Fibroblast of lung (primary cell): ENCODE measurements around the gene GNAO1. TPM values are rescaled to one million over a fixed set of nuclear protein-coding genes. Genes with fewer than 3 reads are reported as not detected.
A peak's percentile ranks its signal among the peaks of the same experiment; 100 is the strongest.

Experiments
- DNase-seq, 2 donors: peaks; one replicate each; pipeline versions ENCODE4 v3.0.0 to v3.0.0-alpha.2; 2010; ENCODE audit warnings: low read depth in 2 of 2
- H2AFZ ChIP-seq: 2 replicates; pipeline ENCODE4 v1.5.1; 2012; ENCODE audit warnings: low read length, control low read depth, inconsistent platforms
- H3K27ac ChIP-seq: 2 replicates; pipeline ENCODE4 v1.5.1; 2011; ENCODE audit warnings: low read length, control low read depth; ENCODE audit not compliant: insufficient read depth
- H3K27me3 ChIP-seq: 2 replicates; pipeline ENCODE4 v1.5.1; 2011; ENCODE audit warnings: mild to moderate bottlenecking, low read length; ENCODE audit not compliant: control insufficient read depth, insufficient read depth
- H3K36me3 ChIP-seq: 2 replicates; pipeline ENCODE4 v1.5.1; 2011; ENCODE audit warnings: low read length; ENCODE audit not compliant: control insufficient read depth, insufficient read depth
- H3K4me1 ChIP-seq: 2 replicates; pipeline ENCODE4 v1.5.1; 2011; ENCODE audit warnings: low read length; ENCODE audit not compliant: control insufficient read depth, insufficient read depth; ENCODE audit errors: extremely low read depth
- H3K4me2 ChIP-seq: 2 replicates; pipeline ENCODE4 v1.5.1; 2011; ENCODE audit warnings: low read length, control low read depth; ENCODE audit not compliant: insufficient read depth; ENCODE audit errors: extremely low read depth
- H3K4me3 ChIP-seq, 4 experiments: fragments of 200-600 bp in 1 of 4; sonication (generic) in 1 of 4; replicated peaks in 1 of 4; 2 replicates each; pipeline ENCODE4 v1.5.1; 2011 to 2016; ENCODE audit warnings: low read length in 4 of 4, low read depth in 3 of 4, mild to moderate bottlenecking in 3 of 4, control low read depth in 2 of 4, inconsistent platforms in 1 of 4, mixed read lengths in 1 of 4; ENCODE audit not compliant: insufficient read depth in 1 of 4; ENCODE audit errors: control extremely low read depth in 1 of 4
- H3K79me2 ChIP-seq: 2 replicates; pipeline ENCODE4 v1.5.1; 2012; ENCODE audit warnings: mild to moderate bottlenecking, low read length, inconsistent platforms; ENCODE audit not compliant: control insufficient read depth, insufficient read depth
- H3K9ac ChIP-seq: 2 replicates; pipeline ENCODE4 v1.5.1; 2011; ENCODE audit warnings: mild to moderate bottlenecking, low read length, control low read depth; ENCODE audit not compliant: insufficient read depth
- H3K9me3 ChIP-seq: 2 replicates; pipeline ENCODE4 v1.5.1; 2012; ENCODE audit warnings: low read depth, low read length; ENCODE audit not compliant: control insufficient read depth, insufficient read depth
- H4K20me1 ChIP-seq: 2 replicates; pipeline ENCODE4 v1.5.1; 2011; ENCODE audit warnings: low read length; ENCODE audit not compliant: control insufficient read depth, insufficient read depth; ENCODE audit errors: extremely low read depth
- EZH2 ChIP-seq: IDR thresholded peaks from 2 replicates; pipeline ENCODE4 v1.5.1; 2012; ENCODE audit warnings: low read length, control low read depth, mild to moderate bottlenecking; ENCODE audit errors: missing control alignments
- polyA plus RNA-seq, 2 donors: library from polyadenylated mRNA; depleted of rRNA in 1 of 2; stranded (reverse) in 1 of 2; unstranded in 1 of 2; fragments of >200 nt; gene quantifications; 2 replicates each; pipeline ENCODE4 v1.2.1, GENCODE V29; 2011 to 2012; ENCODE audit warnings: missing spikeins in 1 of 2
- total RNA-seq: library from RNA; depleted of rRNA; stranded (reverse); fragments of >200 nt; gene quantifications from 2 replicates; pipeline ENCODE4 v1.2.1, GENCODE V29; 2014
- TF ChIP-seq, protein P1 (sequence below), 2 donors: IDR thresholded peaks in 1 of 2; conservative IDR thresholded peaks in 1 of 2; 1 replicate in 1 of 2; 2 replicates in 1 of 2; pipeline ENCODE4 v1.5.1; 2011 to 2012; ENCODE audit warnings: low read length in 2 of 2, control low read depth in 1 of 2, inconsistent platforms in 1 of 2, low read depth in 1 of 2, mild to moderate bottlenecking in 1 of 2

Gene GNAO1
- total and polyA plus RNA-seq, 2 donors (not counting 1 experiment from before 2014, with no cell fraction given), result 0.14 to 0.17 TPM

DNA sequence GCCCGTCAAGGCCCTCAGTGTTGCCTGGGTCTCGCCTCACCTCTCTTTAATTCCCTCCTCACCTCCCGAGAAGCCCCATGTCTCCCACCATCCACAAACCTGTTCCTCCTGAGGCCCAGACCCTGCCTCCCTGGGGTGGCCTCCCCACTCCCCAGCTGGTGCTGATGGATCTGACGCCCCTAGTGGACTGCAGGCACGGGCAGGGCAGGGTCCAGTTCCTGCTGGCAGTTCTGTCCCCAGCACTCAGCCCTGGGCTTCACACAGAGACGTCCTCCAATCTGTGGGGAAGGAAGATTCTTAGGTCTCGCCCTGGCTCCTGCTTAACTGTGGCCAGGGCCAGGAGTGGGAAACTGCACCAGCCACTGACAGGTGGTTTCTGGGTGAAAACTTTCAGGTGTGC, 125.3 kb downstream of the GNAO1 start:
- Histone ChIP-seq H3K9me3 (no peaks in the 10 kb centered on the region), H3K4me1 (no peaks in the 10 kb centered on the region), H3K4me3 (no peak overlapping the region), H3K4me2 (no peak overlapping the region), H4K20me1 (no peaks in the 10 kb centered on the region), H3K27ac (no peak overlapping the region), H3K79me2 (no peaks in the 10 kb centered on the region), H3K9ac (no peak overlapping the region), H2AFZ (no peak overlapping the region), H3K36me3 (no peaks in the 10 kb centered on the region), H3K27me3 (no peaks in the 10 kb centered on the region)
- TF ChIP-seq, protein P1, sequence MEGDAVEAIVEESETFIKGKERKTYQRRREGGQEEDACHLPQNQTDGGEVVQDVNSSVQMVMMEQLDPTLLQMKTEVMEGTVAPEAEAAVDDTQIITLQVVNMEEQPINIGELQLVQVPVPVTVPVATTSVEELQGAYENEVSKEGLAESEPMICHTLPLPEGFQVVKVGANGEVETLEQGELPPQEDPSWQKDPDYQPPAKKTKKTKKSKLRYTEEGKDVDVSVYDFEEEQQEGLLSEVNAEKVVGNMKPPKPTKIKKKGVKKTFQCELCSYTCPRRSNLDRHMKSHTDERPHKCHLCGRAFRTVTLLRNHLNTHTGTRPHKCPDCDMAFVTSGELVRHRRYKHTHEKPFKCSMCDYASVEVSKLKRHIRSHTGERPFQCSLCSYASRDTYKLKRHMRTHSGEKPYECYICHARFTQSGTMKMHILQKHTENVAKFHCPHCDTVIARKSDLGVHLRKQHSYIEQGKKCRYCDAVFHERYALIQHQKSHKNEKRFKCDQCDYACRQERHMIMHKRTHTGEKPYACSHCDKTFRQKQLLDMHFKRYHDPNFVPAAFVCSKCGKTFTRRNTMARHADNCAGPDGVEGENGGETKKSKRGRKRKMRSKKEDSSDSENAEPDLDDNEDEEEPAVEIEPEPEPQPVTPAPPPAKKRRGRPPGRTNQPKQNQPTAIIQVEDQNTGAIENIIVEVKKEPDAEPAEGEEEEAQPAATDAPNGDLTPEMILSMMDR (conservative IDR thresholded peaks at IDR 0.05 in 1 of 2, IDR thresholded peaks at IDR 0.05 in 1 of 2; ENCODE audit: low read depth in 1 of 2, low read length in 2 of 2), result no peak
- TF ChIP-seq EZH2, result no peak
- no peak for DNase-seq

GRCh38 chr16:56317998-56318826, 126.9 kb downstream of the GNAO1 start:
- Histone ChIP-seq H3K36me3 (no peaks in the 10 kb centered on the region), H3K27me3 (peaks cover 4% of the 10 kb centered on the region), H3K9me3 (no peaks in the 10 kb centered on the region), H2AFZ (peak overlapping the region; percentile 50), H3K79me2 (no peaks in the 10 kb centered on the region), H3K9ac (no peak overlapping the region), H3K4me2 (peak overlapping the region; percentile 13), H4K20me1 (no peaks in the 10 kb centered on the region), H3K4me3 (peak overlapping the region in 2 of 4 experiments; percentile 33 to 35), H3K27ac (no peak overlapping the region), H3K4me1 (no peaks in the 10 kb centered on the region)
- DNase-seq, result peak; percentile 61 to 81
- TF ChIP-seq EZH2, result no peak
- TF ChIP-seq, protein P1 (conservative IDR thresholded peaks at IDR 0.05 in 1 of 2, IDR thresholded peaks at IDR 0.05 in 1 of 2; ENCODE audit: low read depth in 1 of 2, low read length in 2 of 2), result peak; percentile 89 to 90

- Histone ChIP-seq H3K36me3 (no peaks in the 10 kb centered on the region), H4K20me1 (no peaks in the 10 kb centered on the region), H2AFZ (no peak overlapping the region), H3K4me2 (no peak overlapping the region), H3K27ac (no peak overlapping the region), H3K4me3 (no peak overlapping the region), H3K27me3 (peaks cover 4% of the 10 kb centered on the region), H3K79me2 (no peaks in the 10 kb centered on the region), H3K9ac (no peak overlapping the region), H3K9me3 (no peaks in the 10 kb centered on the region), H3K4me1 (no peaks in the 10 kb centered on the region)
- no peak for DNase-seq
- TF ChIP-seq EZH2, result no peak
- TF ChIP-seq, protein P1 (conservative IDR thresholded peaks at IDR 0.05 in 1 of 2, IDR thresholded peaks at IDR 0.05 in 1 of 2; ENCODE audit: low read depth in 1 of 2, low read length in 2 of 2), result no peak
These were observed 127.5 kb downstream of the GNAO1 start for GRCh38 chr16:56318827-56319140.
